BLaER1 (cell line): Measurements from ENCODE around the gene OR10A5.
"Not testable (repeated sequence)": the region's sequence is repeated elsewhere in the genome, so short reads cannot be mapped to it uniquely, and the experiment has no call there.

ENCODE experiments used
- H3K27ac ChIP-seq: shearing (Covaris generic); formaldehyde crosslinking; 2 replicates; pipeline ENCODE4 v1.8.1; 2022
- H3K27me3 ChIP-seq: shearing (Covaris generic); formaldehyde crosslinking; 2 replicates; pipeline ENCODE4 v1.8.1; 2022
- H3K36me3 ChIP-seq: shearing (Covaris generic); formaldehyde crosslinking; 2 replicates; pipeline ENCODE4 v1.8.1; 2022
- H3K4me1 ChIP-seq: shearing (Covaris generic); formaldehyde crosslinking; 2 replicates; pipeline ENCODE4 v1.8.1; 2022
- H3K4me2 ChIP-seq: shearing (Covaris generic); formaldehyde crosslinking; 2 replicates; pipeline ENCODE4 v1.8.1; 2022
- H3K4me3 ChIP-seq: shearing (Covaris generic); formaldehyde crosslinking; 2 replicates; pipeline ENCODE4 v1.8.1; 2022
- H3K9ac ChIP-seq: shearing (Covaris generic); formaldehyde crosslinking; 2 replicates; pipeline ENCODE4 v1.8.1; 2022
- H3K9me3 ChIP-seq: shearing (Covaris generic); formaldehyde crosslinking; 2 replicates; pipeline ENCODE4 v1.8.1; 2022
- H4K20me1 ChIP-seq: shearing (Covaris generic); formaldehyde crosslinking; 2 replicates; pipeline ENCODE4 v1.8.1; 2022
- Cebpa-rat ChIP-seq: shearing (Covaris generic); IDR thresholded peaks from 2 replicates; pipeline ENCODE4 v1.8.1; 2022

OR10A5 gene, protein sequence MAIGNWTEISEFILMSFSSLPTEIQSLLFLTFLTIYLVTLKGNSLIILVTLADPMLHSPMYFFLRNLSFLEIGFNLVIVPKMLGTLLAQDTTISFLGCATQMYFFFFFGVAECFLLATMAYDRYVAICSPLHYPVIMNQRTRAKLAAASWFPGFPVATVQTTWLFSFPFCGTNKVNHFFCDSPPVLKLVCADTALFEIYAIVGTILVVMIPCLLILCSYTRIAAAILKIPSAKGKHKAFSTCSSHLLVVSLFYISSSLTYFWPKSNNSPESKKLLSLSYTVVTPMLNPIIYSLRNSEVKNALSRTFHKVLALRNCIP

DNA sequence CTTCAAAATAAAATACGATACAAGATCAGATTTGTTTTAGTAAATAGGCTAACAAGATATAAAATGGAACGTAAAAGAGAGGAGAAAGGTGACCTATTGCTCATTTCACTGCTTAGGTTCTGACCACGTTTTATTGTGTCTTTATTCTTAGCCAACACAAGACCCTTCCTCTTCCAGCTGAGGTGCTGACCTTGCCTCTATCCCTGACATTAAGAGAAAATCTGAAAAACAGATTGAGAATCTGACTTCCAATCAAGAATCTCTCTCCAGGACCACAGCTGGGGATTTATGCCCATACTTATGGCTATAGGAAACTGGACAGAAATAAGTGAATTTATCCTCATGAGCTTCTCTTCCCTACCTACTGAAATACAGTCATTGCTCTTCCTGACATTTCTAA, at the start of gene OR10A5:
Gene OR10A5, plus strand, starts transcription at position 301 of the 400 bp plus-strand sequence. Its CDS starts 0 bp downstream, at position 301.
- no peak within 1 kb of the TSS for H3K27ac ChIP-seq
- no peak for TF ChIP-seq Cebpa-rat
- H3K27me3 ChIP-seq: no peaks in the 10 kb centered on the region
- no peak within 1 kb of the TSS for H3K4me2 ChIP-seq
- H4K20me1 ChIP-seq: no peaks in the 10 kb centered on the region
- no peaks in the 10 kb centered on the region for H3K4me1 ChIP-seq
- no peak within 1 kb of the TSS for H3K4me3 ChIP-seq
- no peaks in the 10 kb centered on the region for H3K36me3 ChIP-seq
- no peaks in the 10 kb centered on the region for H3K9me3 ChIP-seq
- H3K9ac ChIP-seq: no peak within 1 kb of the TSS

DNA sequence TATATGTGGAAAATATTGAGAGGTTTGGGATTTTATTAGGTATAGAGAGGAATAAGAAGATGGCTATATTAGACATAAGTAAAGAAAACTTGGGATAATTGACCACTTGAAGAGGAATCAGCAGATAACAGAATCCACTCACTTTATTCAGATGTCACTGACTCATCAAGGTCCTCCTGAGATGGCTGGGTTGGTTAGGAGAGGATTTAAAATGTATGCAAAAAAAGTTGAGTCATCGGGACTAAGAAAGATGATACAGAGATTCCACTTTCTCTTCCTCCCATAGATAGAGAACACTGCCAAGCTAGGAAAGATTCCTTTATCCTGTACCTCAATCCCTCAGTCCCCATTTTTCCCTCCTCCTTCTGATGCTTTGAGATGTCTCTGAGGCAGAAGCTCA, 46.1 kb upstream of the OR10A5 start, which contains the start of gene OR6A2:
Gene OR6A2, minus strand, starts transcription at position 288 of the 400 bp plus-strand sequence. CDS start 3,981 bp downstream, outside the sequence.
- Histone ChIP-seq H4K20me1 (no peaks in the 10 kb centered on the region), H3K27ac (no peak within 1 kb of the TSS), H3K27me3 (no peaks in the 10 kb centered on the region), H3K36me3 (no peaks in the 10 kb centered on the region), H3K9me3 (peaks cover 7% of the 10 kb centered on the region), H3K4me1 (no peaks in the 10 kb centered on the region), H3K4me2 (no peak within 1 kb of the TSS), H3K9ac (no peak within 1 kb of the TSS), H3K4me3 (no peak within 1 kb of the TSS)
- no peak for TF ChIP-seq Cebpa-rat

DNA sequence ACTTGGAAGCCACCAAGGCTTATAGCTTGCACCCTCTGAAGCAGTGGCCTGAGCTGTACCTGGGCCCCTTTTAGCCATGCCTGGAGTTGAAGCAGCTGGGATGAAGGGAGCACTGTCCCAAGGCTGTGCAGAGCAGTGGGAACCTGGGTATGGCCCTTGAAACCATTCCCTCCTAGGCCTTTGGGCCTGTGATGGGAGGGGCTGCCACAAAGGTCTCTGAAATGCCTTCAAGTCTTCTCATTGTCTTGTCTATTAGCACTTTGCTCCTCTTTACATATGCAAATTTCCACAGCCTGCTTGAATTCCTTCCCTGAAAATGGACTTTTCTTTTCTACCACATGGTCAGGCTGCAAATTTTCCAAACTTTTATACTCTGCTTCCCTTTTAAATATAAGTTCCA, 44.4 kb upstream of the OR10A5 start:
- H3K4me3 ChIP-seq, H4K20me1 ChIP-seq, H3K4me2 ChIP-seq, H3K9ac ChIP-seq, H3K27ac ChIP-seq, H3K9me3 ChIP-seq, H3K27me3 ChIP-seq, H3K36me3 ChIP-seq, H3K4me1 ChIP-seq: not testable (repeated sequence)

DNA sequence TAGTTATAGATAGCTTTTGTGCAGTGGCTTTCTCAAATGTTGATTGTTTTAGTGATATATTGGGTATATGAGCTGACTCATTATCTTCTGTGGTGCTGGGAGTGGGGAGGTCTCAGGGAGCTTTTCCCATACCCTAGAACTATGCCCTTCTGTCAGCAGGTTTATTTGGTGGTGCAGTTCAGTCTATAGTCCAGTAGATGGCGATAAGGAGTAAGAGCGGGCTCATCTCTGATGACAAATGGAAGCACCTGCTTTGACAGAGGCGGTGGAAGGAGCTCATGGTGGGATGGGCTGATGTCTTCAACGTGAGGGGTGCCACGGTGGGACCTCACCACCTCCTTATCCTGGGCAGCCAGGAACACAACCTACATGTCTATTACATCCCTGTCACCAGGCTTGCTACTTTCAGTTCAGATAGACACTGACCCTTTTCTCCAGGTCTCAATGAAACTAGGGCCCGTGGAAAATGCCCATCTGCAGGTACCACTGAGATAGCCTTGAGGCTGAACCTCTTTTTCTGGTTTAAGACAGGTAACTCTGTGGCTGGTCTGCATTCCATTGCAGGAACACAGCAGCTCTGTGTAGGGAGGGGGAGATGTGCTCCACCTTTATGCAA, 33.0 kb upstream of the OR10A5 start:
- Histone ChIP-seq H3K4me1 (0 out of 2 replicates have a peak, but pooled peaks cover 5% of the 10 kb centered on the region), H3K27me3 (no peaks in the 10 kb centered on the region), H3K36me3 (no peaks in the 10 kb centered on the region), H3K9ac (no peak overlapping the region), H3K4me3 (no peak overlapping the region), H3K27ac (no peak overlapping the region), H3K9me3 (no peaks in the 10 kb centered on the region), H4K20me1 (no peaks in the 10 kb centered on the region), H3K4me2 (no peak overlapping the region)
- no peak for TF ChIP-seq Cebpa-rat

DNA sequence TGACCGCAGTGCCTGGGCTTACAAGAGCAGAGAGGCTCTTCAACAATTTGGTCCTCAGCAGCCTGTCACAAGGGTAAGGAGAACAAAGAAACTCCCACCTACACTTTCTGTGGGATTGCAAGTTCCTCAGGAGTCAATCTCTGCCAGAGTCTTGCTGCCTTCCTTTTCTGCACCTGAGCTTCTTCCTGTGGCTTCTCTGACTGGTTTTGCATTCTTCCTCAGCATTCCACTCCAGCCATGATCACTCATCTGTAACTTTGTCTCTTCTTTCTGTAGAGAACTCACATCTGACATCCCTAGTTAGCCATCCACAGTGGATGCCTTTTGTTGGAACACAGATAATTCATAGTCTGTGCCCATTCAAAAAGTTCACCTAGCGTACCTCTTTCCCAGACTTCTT, 31.8 kb upstream of the OR10A5 start:
- no peaks in the 10 kb centered on the region for H3K27me3 ChIP-seq

DNA sequence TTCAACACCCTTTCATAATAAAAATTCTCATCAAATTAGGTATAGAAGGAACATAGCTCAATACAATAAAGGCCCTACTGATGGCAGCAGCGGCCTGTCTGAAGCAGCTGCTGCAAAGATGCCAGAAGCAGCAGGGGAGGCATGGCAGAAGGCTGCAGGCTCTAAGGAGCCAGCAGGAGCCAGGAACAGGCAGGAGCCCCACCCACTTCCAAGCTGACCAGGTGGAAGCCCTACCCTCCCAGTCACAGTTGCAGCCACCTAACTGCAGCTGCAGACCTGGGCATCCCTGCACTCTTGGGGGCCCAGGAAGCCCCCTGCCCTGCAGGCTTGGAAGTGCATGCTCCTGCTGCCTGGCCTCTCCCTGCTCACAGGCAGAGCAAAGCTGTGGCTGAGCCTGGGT, 27.8 kb upstream of the OR10A5 start:
- Histone ChIP-seq H3K4me2 (no peak overlapping the region), H3K9me3 (peaks cover 32% of the 10 kb centered on the region), H3K27ac (no peak overlapping the region), H3K9ac (no peak overlapping the region), H3K36me3 (no peaks in the 10 kb centered on the region), H3K4me1 (peaks cover 10% of the 10 kb centered on the region; the same call in 1 of the 2 replicates), H3K4me3 (no peak overlapping the region), H3K27me3 (no peaks in the 10 kb centered on the region), H4K20me1 (no peaks in the 10 kb centered on the region)
- TF ChIP-seq Cebpa-rat: no peak

More for the DNA sequence above, 31.8 kb upstream of the OR10A5 start:
- Histone ChIP-seq H3K36me3 (no peaks in the 10 kb centered on the region), H3K4me3 (no peak overlapping the region), H3K27ac (no peak overlapping the region), H4K20me1 (no peaks in the 10 kb centered on the region), H3K4me2 (no peak overlapping the region), H3K4me1 (0 out of 2 replicates have a peak, but pooled peaks cover 5% of the 10 kb centered on the region), H3K9me3 (peaks cover 12% of the 10 kb centered on the region), H3K9ac (no peak overlapping the region)
- no peak for TF ChIP-seq Cebpa-rat

DNA sequence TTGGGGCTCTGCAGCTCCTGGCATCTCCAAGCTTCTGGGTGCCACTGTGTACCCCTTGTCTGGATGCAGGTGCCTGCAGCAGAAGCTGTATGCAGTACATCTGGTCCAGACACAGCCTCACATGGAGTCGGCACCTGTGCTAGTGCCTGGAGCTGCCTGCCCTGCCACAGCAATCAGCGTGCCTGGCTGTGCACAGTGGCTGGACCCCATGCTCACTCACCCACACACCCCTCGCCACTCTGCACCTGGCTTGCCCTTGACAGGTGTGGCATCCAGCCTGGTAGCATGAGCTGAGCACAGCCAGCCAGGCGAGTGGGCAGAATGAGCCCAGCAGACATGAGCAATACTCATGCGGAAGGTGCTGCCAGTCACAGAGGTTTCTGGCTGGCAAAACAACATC, 26.5 kb upstream of the OR10A5 start:
- Histone ChIP-seq H3K9ac (no peak overlapping the region), H3K27me3 (no peaks in the 10 kb centered on the region), H3K4me1 (peaks cover 5% of the 10 kb centered on the region; the same call in 1 of the 2 replicates), H4K20me1 (no peaks in the 10 kb centered on the region), H3K36me3 (no peaks in the 10 kb centered on the region), H3K4me2 (no peak overlapping the region), H3K4me3 (no peak overlapping the region), H3K9me3 (peaks cover 32% of the 10 kb centered on the region), H3K27ac (no peak overlapping the region)
- TF ChIP-seq Cebpa-rat: no peak

DNA sequence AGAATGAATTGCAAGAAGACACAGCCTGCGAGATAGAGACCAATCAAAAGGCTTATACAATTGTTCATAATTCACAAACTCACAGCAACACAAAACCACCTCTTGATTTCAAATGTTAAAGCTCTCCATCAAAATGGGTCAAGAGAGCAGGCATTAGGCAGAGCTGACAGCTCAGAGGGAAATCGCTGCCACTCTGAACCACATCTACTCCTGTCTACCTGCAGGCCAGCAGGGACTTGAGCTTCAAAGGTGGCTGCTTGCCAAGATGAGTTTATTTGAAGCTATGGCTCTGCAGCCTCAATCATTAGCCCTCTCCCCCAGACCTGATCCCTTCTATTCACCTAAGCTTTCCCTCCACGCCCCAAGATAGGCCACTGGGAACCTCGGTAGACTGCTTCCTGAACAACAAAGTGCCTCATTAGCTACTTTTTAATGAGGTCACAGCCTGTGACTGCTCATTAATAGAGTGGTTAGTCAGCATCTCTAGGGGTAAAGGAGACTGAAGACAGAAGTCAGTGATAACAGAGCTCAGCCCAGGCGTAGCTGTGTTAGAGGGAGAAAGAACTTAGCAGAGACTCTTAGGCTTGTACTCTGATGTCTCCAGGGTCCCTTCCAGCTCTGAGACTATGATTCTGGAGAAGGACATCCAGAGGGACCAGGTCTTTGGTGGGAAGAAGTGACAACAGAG, 21.2 kb upstream of the OR10A5 start:
- no peak for TF ChIP-seq Cebpa-rat
- Histone ChIP-seq H3K27me3 (no peaks in the 10 kb centered on the region), H4K20me1 (no peaks in the 10 kb centered on the region)

DNA sequence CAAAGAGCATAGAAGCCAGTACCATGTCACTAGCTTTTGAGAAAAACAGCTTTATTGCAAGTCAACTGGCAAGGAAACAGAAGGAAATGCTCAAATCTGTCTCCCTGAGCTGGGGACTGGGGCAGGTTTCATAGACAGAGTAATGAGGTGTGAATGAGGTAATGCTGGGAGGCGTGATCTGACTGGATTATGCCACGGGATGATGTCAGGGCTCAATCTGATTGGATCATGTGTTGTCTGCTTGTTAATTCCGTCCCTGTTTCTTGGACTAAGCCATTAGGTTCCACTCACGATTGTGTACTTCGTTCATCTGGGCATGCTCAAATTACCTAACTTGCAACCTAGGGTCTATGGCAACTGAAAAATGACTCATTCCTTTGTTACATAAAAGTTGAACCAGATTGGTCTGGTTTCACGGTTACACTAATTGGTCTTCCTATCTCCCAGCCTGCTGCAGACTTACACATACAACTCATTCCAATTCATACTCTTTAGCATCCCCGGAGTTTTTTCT, 20.2 kb upstream of the OR10A5 start:
- TF ChIP-seq Cebpa-rat: no peak
- peaks cover 7% of the 10 kb centered on the region; the same call in 1 of the 2 replicates for H3K9me3 ChIP-seq
- no peaks in the 10 kb centered on the region for H4K20me1 ChIP-seq
- no peaks in the 10 kb centered on the region for H3K36me3 ChIP-seq
- H3K4me3 ChIP-seq: no peak overlapping the region
- no peak overlapping the region for H3K27ac ChIP-seq
- H3K4me1 ChIP-seq: peaks cover 5% of the 10 kb centered on the region; the same call in 1 of the 2 replicates
- no peak overlapping the region for H3K9ac ChIP-seq
- no peak overlapping the region for H3K4me2 ChIP-seq
- no peaks in the 10 kb centered on the region for H3K27me3 ChIP-seq

More for the DNA sequence above, 21.2 kb upstream of the OR10A5 start:
- no peak overlapping the region for H3K4me2 ChIP-seq
- H3K36me3 ChIP-seq: no peaks in the 10 kb centered on the region
- H3K4me1 ChIP-seq: peaks cover 5% of the 10 kb centered on the region; the same call in 1 of the 2 replicates
- no peak overlapping the region for H3K27ac ChIP-seq
- H3K9ac ChIP-seq: no peak overlapping the region
- H3K9me3 ChIP-seq: peaks cover 14% of the 10 kb centered on the region
- no peak overlapping the region for H3K4me3 ChIP-seq
